ENCODE measurements around the gene HNRNPUL2. TPM values are rescaled to one million over a fixed set of nuclear protein-coding genes. Genes with fewer than 3 reads are reported as not detected.

The HNRNPUL2 gene
- total RNA-seq, 3 donors from 2014 or later (not counting 1 experiment from before 2014, with no cell fraction given), result 58.0 to 73.1 (median 69.3) TPM

GRCh38 chr11:62725646-62726045, 1.6 kb downstream of the HNRNPUL2 start:
- no peaks in the 10 kb centered on the region for H3K9me3 Mint-ChIP-seq
- intact Hi-C loops (cut with micrococcal nuclease), result loop anchor here (2.0 to 5.0 kb wide), 2 partner anchors 58 to 107 kb away; partner anchors contain the start of genes C11orf98, CSKMT, STX5 and TEX54
- no peaks in the 10 kb centered on the region for H3K9me3 ChIP-seq (ENCODE audit: control insufficient read depth, insufficient read depth, low read length)
- no peaks in the 10 kb centered on the region for H3K27me3 ChIP-seq (ENCODE audit: control insufficient read depth, insufficient read depth, low read length)
- H3K27ac ChIP-seq (ENCODE audit: low read length), result peak overlapping the region; percentile 77
- 0% methylated on average over 7 of the region's 7 CpGs for WGBS (ENCODE audit: insufficient coverage)
- no peaks in the 10 kb centered on the region for H3K27me3 Mint-ChIP-seq (ENCODE audit: low read depth in 2 of 2)
- peak overlapping the region; percentile 99 for H3K27ac Mint-ChIP-seq
- peak overlapping the region; percentile 98 for H3K4me3 Mint-ChIP-seq
- no peak for DNase-seq
- peaks cover 55 to 60% of the 10 kb centered on the region in 2 donors for H3K4me1 Mint-ChIP-seq
- peaks cover 40% of the 10 kb centered on the region for H3K4me1 ChIP-seq (ENCODE audit: control insufficient read depth, insufficient read depth, low read length)
- TF ChIP-seq CTCF (IDR thresholded peaks at IDR 0.05), result no peak
- ATAC-seq, result no peak
- peaks cover 43% of the 10 kb centered on the region for H3K36me3 ChIP-seq (ENCODE audit: control insufficient read depth, insufficient read depth, low read length)
- peaks cover 31% of the 10 kb centered on the region for H3K36me3 Mint-ChIP-seq
- H3K4me3 ChIP-seq (ENCODE audit: low read length), result peak overlapping the region; percentile 91

- Mint-ChIP-seq H3K4me1 (peaks cover 55 to 64% of the 10 kb centered on the region in 2 donors), H3K27ac (peak overlapping the region; percentile 99), H3K4me3 (peak overlapping the region; percentile 98), H3K9me3 (no peaks in the 10 kb centered on the region), H3K27me3 (ENCODE audit: low read depth in 2 of 2) (no peaks in the 10 kb centered on the region), H3K36me3 (peaks cover 41% of the 10 kb centered on the region)
- Histone ChIP-seq H3K9me3 (ENCODE audit: control insufficient read depth, insufficient read depth, low read length) (no peaks in the 10 kb centered on the region), H3K27ac (ENCODE audit: low read length) (no peak overlapping the region), H3K4me3 (ENCODE audit: low read length) (no peak overlapping the region), H3K27me3 (ENCODE audit: control insufficient read depth, insufficient read depth, low read length) (no peaks in the 10 kb centered on the region), H3K4me1 (ENCODE audit: control insufficient read depth, insufficient read depth, low read length) (peaks cover 26% of the 10 kb centered on the region), H3K36me3 (ENCODE audit: control insufficient read depth, insufficient read depth, low read length) (peaks cover 54% of the 10 kb centered on the region)
- intact Hi-C loops (cut with micrococcal nuclease), result no loop called here
- no peak for DNase-seq
- ATAC-seq, result no peak
- no peak for TF ChIP-seq CTCF (IDR thresholded peaks at IDR 0.05)
- 87% methylated on average over 8 of the region's 8 CpGs for WGBS (ENCODE audit: insufficient coverage)
These were observed 3.1 kb downstream of the HNRNPUL2 start for GRCh38 chr11:62724171-62724570.

GRCh38 chr11:62721994-62722393, 5.3 kb downstream of the HNRNPUL2 start:
- H3K9me3 Mint-ChIP-seq, result no peaks in the 10 kb centered on the region
- WGBS (ENCODE audit: insufficient coverage), result 98% methylated on average over 7 of the region's 7 CpGs
- no peak overlapping the region for H3K4me3 Mint-ChIP-seq
- no peak for ATAC-seq
- Histone ChIP-seq H3K9me3 (ENCODE audit: control insufficient read depth, insufficient read depth, low read length) (no peaks in the 10 kb centered on the region), H3K4me3 (ENCODE audit: low read length) (no peak overlapping the region), H3K4me1 (ENCODE audit: control insufficient read depth, insufficient read depth, low read length) (peaks cover 20% of the 10 kb centered on the region), H3K27me3 (ENCODE audit: control insufficient read depth, insufficient read depth, low read length) (no peaks in the 10 kb centered on the region), H3K36me3 (ENCODE audit: control insufficient read depth, insufficient read depth, low read length) (peaks cover 72% of the 10 kb centered on the region), H3K27ac (ENCODE audit: low read length) (no peak overlapping the region)
- peak overlapping the region in 1 of 2 donors; percentile 27 for H3K27ac Mint-ChIP-seq
- intact Hi-C loops (cut with micrococcal nuclease), result no loop called here
- H3K27me3 Mint-ChIP-seq (ENCODE audit: low read depth in 2 of 2), result no peaks in the 10 kb centered on the region
- peaks cover 39 to 43% of the 10 kb centered on the region in 2 donors for H3K4me1 Mint-ChIP-seq
- no peak for DNase-seq
- H3K36me3 Mint-ChIP-seq, result peaks cover 41% of the 10 kb centered on the region
- no peak for TF ChIP-seq CTCF (IDR thresholded peaks at IDR 0.05)

Measured in natural killer cell (primary cell).